CD4-positive, alpha-beta T cell (primary cell): Measurements from ENCODE around the gene MBOAT1. TPM values are rescaled to one million over a fixed set of nuclear protein-coding genes. Genes with fewer than 3 reads are reported as not detected.

Source experiments
- ATAC-seq: fragments of 200-7000 bp; cut with Tn5 transposase; one replicate; pipeline ENCODE4 v1.10.0; 2022; ENCODE audit warnings: mild to moderate bottlenecking; ENCODE audit not compliant: poor library complexity
- CTCF ChIA-PET: fragments of 350-600 bp; sonication (Branson Sonifier 250); formaldehyde crosslinking; loops from one replicate; lab custom pipeline; 2021; ENCODE audit warnings: antibody characterized with exemption, inconsistent platforms; lab: Charles Lee
- POLR2A ChIA-PET: fragments of 350-600 bp; sonication (Branson Sonifier 250); formaldehyde crosslinking; loops from one replicate; lab custom pipeline; 2021; ENCODE audit warnings: antibody characterized with exemption, inconsistent platforms; lab: Charles Lee
- DNase-seq, 14 experiments: peaks; one replicate each; pipeline ENCODE4 v3.0.0-alpha.2; 2013 to 2020; ENCODE audit warnings: mixed read lengths in 2 of 14
- H3K27ac ChIP-seq, 2 donors: one replicate each; pipeline versions ENCODE4 v1.5.1 to v1.7.0; 2013; ENCODE audit warnings: low read length in 2 of 2, low read depth in 1 of 2, mild to moderate bottlenecking in 1 of 2
- H3K27me3 ChIP-seq, 2 experiments: 1 replicate in 1 of 2; 2 replicates in 1 of 2; pipeline versions ENCODE4 v1.6.1 to v1.7.0; 2013; ENCODE audit warnings: low read length in 2 of 2, control low read depth in 1 of 2, mild to moderate bottlenecking in 1 of 2, moderate library complexity in 1 of 2; ENCODE audit not compliant: insufficient read depth in 2 of 2, control insufficient read depth in 1 of 2
- H3K36me3 ChIP-seq: one replicate; pipeline ENCODE4 v1.6.1; 2013; ENCODE audit warnings: low read length, control low read depth; ENCODE audit not compliant: insufficient read depth
- H3K4me1 ChIP-seq: one replicate; pipeline ENCODE4 v1.6.1; 2013; ENCODE audit warnings: low read length, control low read depth; ENCODE audit not compliant: insufficient read depth
- H3K4me3 ChIP-seq: one replicate; pipeline ENCODE4 v1.5.1; 2013; ENCODE audit warnings: mild to moderate bottlenecking, low read length, moderate library complexity
- H3K9me3 ChIP-seq, 2 experiments: 1 replicate in 1 of 2; 2 replicates in 1 of 2; pipeline versions ENCODE4 v1.6.1 to v1.7.0; 2013; ENCODE audit warnings: low read length in 2 of 2, mild to moderate bottlenecking in 2 of 2, control low read depth in 1 of 2, moderate library complexity in 1 of 2; ENCODE audit not compliant: control insufficient read depth in 1 of 2, insufficient read depth in 1 of 2
- H3K27ac Mint-ChIP-seq: one replicate; pipeline ENCODE4 v1.8.0; 2020; ENCODE audit warnings: mixed read lengths
- H3K27me3 Mint-ChIP-seq: one replicate; pipeline ENCODE4 v1.8.0; 2021; ENCODE audit warnings: mixed read lengths
- H3K36me3 Mint-ChIP-seq: one replicate; pipeline ENCODE4 v1.8.0; 2021; ENCODE audit warnings: low read depth, mixed read lengths
- H3K4me1 Mint-ChIP-seq: one replicate; pipeline ENCODE4 v1.8.0; 2021; ENCODE audit warnings: low read depth, mixed read lengths
- H3K4me3 Mint-ChIP-seq: one replicate; pipeline ENCODE4 v1.8.0; 2020; ENCODE audit warnings: mild to moderate bottlenecking, mixed read lengths
- H3K9me3 Mint-ChIP-seq: one replicate; pipeline ENCODE4 v1.8.0; 2020; ENCODE audit warnings: mixed read lengths
- CTCF ChIP-seq: fragments of 200-600 bp; IDR thresholded peaks from one replicate; pipeline ENCODE4 v1.8.0; 2022; ENCODE audit warnings: antibody characterized with exemption, mild to moderate bottlenecking
- intact Hi-C, 2 experiments: fragments of 100-400 bp; cut with DNase I in 1 of 2; cut with micrococcal nuclease in 1 of 2; formaldehyde crosslinking; loops; one replicate each; pipeline versions ENCODE4 v1.15.1 to v1.9.0; 2023 to 2025; cut with DNase I, micrococcal nuclease
- total RNA-seq, 174 experiments: library from RNA in 2 of 174; stranded (reverse) in 2 of 174; gene quantifications; one replicate each; pipeline ENCODE4 v1.2.3 and lab custom pipeline; 2021 to 2026

Gene MBOAT1
- total RNA-seq, 2 experiments from 2014 or later: 17.2 to 18.5 TPM

- DNase-seq: no peak
- Histone ChIP-seq H3K4me1 (peaks cover 4% of the 10 kb centered on the region), H3K27ac (no peak overlapping the region), H3K9me3 (no peaks in the 10 kb centered on the region), H3K27me3 (no peaks in the 10 kb centered on the region), H3K4me3 (no peak overlapping the region), H3K36me3 (no peaks in the 10 kb centered on the region)
- Mint-ChIP-seq H3K27me3 (no peaks in the 10 kb centered on the region), H3K4me3 (no peak overlapping the region), H3K36me3 (peaks cover 17% of the 10 kb centered on the region), H3K4me1 (peaks cover 22% of the 10 kb centered on the region), H3K27ac (no peak overlapping the region), H3K9me3 (peaks cover 6% of the 10 kb centered on the region)
- ChIA-PET POLR2A (no interaction called here), CTCF (interaction anchor here (0.7 kb wide), 1 partner anchor 212 kb away, joined by 3 read pairs; no protein-coding TSS in a partner anchor)
- no peak for ATAC-seq
- TF ChIP-seq CTCF: no peak
- intact Hi-C loops: no loop called here
These were observed 19.6 kb downstream of the MBOAT1 start for GRCh38 chr6:20192625-20193024.

GRCh38 chr6:20191992-20192391 lies 20.3 kb downstream of the MBOAT1 start:
- no peak for DNase-seq
- no peak for ATAC-seq
- Histone ChIP-seq H3K9me3 (no peaks in the 10 kb centered on the region), H3K4me1 (peaks cover 4% of the 10 kb centered on the region), H3K27me3 (no peaks in the 10 kb centered on the region), H3K4me3 (no peak overlapping the region), H3K27ac (no peak overlapping the region), H3K36me3 (no peaks in the 10 kb centered on the region)
- ChIA-PET CTCF (interaction anchor here (0.6 to 0.7 kb wide), 2 partner anchors 10 to 213 kb away, joined by 3 read pairs; no protein-coding TSS in a partner anchor), POLR2A (no interaction called here)
- Mint-ChIP-seq H3K27me3 (no peaks in the 10 kb centered on the region), H3K4me1 (peaks cover 22% of the 10 kb centered on the region), H3K27ac (no peak overlapping the region), H3K36me3 (peaks cover 22% of the 10 kb centered on the region), H3K4me3 (no peak overlapping the region), H3K9me3 (peaks cover 6% of the 10 kb centered on the region)
- TF ChIP-seq CTCF: no peak
- intact Hi-C loops: no loop called here

DNA sequence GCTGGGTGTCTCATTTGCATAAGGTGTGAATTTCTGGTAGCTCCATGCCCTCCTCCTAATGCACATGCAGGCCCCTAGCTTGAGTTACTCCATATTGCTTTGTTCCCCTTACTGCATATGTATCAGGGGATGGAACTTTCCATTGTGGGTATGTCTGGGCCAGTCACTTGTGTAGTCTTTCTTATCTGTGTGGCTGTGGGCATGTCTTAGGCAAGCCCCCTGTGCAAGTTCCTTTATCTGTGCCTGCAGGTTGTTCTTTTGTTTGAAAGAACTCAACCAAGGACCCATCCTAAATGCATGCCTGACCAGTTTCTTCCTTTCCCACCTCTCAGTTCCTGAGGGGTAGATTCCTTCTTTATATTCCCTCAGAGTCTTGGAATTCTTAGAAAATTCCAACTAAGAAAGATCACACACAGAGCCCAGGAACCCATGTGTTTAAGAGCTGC lies 23.6 kb downstream of the MBOAT1 start:
- peaks cover 6% of the 10 kb centered on the region for H3K9me3 Mint-ChIP-seq
- Histone ChIP-seq H3K4me1 (peaks cover 4% of the 10 kb centered on the region), H3K27me3 (no peaks in the 10 kb centered on the region), H3K9me3 (no peaks in the 10 kb centered on the region), H3K4me3 (no peak overlapping the region), H3K36me3 (no peaks in the 10 kb centered on the region), H3K27ac (no peak overlapping the region)
- POLR2A ChIA-PET: no interaction called here
- no peak overlapping the region for H3K27ac Mint-ChIP-seq
- intact Hi-C loops: no loop called here
- no peak for TF ChIP-seq CTCF
- no peaks in the 10 kb centered on the region for H3K27me3 Mint-ChIP-seq
- H3K36me3 Mint-ChIP-seq: peaks cover 37% of the 10 kb centered on the region
- H3K4me1 Mint-ChIP-seq: peaks cover 11% of the 10 kb centered on the region
- no peak for DNase-seq
- no peak for ATAC-seq
- CTCF ChIA-PET: interaction anchor here (1.1 kb wide), 1 partner anchor 8 kb away, joined by 3 read pairs; no protein-coding TSS in a partner anchor
- no peak overlapping the region for H3K4me3 Mint-ChIP-seq
